Measurements from ENCODE around the gene LSM4.
A peak's percentile ranks its signal among the peaks of the same experiment; 100 is the strongest.

Gene LSM4

DNA sequence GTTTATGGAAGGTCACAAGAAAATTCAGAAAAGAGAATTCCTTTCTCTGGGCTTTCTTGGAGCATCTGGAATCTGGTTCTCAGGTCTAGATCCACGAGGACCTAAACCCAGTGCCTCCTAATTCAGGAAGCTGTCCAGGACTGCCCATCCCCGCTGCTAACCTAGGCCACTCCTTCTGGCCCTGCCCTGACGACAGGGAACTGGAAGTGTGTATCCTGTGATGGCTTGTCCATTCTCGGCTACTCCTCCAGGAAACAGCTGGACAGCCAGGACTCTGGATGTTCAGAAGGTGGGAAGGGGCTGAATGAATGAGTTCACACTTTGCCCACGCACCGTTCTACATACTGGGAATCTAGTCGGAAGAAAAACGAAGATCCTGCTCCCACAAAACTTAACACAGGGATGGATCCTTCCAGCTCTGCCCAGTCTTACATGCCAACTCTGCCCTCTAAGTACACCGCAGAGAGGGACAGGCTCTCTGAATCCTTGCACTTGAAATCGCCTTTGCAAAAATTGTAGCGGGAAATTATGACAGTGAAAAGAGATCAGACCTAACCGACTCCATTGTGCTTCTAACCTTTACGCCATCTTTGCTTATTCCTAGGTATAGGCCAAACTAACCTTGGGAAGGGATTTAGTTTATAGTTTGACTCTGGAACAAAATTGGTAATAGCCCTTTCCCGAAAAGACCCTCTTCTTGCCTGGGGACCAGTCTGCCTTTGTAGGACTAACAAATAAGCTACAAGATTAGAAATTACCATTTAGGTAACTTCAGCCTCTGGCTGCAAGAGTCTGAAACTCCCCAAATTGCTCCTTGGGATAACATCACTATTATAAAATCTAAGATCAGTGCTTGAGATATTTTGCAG is 1.8 kb downstream of the LSM4 start (continued):
- TF ChIP-seq, protein P1, sequence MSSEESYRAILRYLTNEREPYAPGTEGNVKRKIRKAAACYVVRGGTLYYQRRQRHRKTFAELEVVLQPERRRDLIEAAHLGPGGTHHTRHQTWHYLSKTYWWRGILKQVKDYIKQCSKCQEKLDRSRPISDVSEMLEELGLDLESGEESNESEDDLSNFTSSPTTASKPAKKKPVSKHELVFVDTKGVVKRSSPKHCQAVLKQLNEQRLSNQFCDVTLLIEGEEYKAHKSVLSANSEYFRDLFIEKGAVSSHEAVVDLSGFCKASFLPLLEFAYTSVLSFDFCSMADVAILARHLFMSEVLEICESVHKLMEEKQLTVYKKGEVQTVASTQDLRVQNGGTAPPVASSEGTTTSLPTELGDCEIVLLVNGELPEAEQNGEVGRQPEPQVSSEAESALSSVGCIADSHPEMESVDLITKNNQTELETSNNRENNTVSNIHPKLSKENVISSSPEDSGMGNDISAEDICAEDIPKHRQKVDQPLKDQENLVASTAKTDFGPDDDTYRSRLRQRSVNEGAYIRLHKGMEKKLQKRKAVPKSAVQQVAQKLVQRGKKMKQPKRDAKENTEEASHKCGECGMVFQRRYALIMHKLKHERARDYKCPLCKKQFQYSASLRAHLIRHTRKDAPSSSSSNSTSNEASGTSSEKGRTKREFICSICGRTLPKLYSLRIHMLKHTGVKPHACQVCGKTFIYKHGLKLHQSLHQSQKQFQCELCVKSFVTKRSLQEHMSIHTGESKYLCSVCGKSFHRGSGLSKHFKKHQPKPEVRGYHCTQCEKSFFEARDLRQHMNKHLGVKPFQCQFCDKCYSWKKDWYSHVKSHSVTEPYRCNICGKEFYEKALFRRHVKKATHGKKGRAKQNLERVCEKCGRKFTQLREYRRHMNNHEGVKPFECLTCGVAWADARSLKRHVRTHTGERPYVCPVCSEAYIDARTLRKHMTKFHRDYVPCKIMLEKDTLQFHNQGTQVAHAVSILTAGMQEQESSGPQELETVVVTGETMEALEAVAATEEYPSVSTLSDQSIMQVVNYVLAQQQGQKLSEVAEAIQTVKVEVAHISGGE (tag by site-specific recombination; conservative IDR thresholded peaks at IDR 0.05; ENCODE audit: low read depth) = no peak
- TF ChIP-seq ZFP3 (tag by site-specific recombination; IDR thresholded peaks at IDR 0.05; ENCODE audit: low read depth) = no peak

DNA sequence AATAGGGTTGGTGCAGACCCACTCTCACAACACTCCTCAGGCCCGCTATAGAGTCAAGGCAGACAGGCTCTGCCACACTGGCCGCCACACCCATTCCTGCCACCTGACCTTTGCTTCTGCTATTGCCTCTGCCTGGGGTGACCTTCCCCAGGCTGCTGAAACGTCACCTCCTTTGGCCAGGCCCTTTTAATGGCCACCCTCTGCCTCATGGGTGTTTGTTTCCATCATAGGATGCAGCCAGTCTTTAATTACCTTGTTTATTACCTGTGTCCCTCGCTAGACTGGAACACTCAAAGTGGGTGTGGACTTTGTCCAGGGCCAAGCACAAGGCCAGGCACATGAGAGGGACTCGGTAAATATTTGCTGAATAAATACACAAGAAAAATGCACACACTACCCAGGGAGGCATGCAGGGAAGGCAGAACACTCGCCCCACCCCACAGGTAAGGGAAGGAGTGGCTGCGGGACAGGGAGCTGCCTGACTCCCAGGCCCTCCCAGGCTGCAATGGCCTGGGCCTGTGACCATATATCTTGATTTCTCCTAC is 3.2 kb downstream of the LSM4 start:
- H3K4me3 ChIP-seq (ENCODE audit: low read depth, low read length) = no peak overlapping the region
- H3K4me1 ChIP-seq (ENCODE audit: control insufficient read depth, insufficient read depth, low read length) = peaks cover 7% of the 10 kb centered on the region
- POLR2A ChIA-PET = interaction anchor here (0.9 to 3.7 kb wide), 4 partner anchors 28 to 40 kb away, joined by 3 to 118 read pairs (median 6); partner anchors contain the start of gene JUND
- H3K27ac ChIP-seq (ENCODE audit: extremely low read depth, low read depth, low read length) = no peak overlapping the region
- H3K36me3 ChIP-seq (ENCODE audit: control insufficient read depth in 2 of 2, insufficient read depth in 1 of 2, low read length in 2 of 2) = peaks cover 0 to 30% of the 10 kb centered on the region in 2 experiments; a peak in 2 of 3 replicates
- CTCF ChIA-PET = interaction anchor here (0.5 to 7.6 kb wide), 5 partner anchors 9 to 92 kb away, joined by 3 to 114 read pairs (median 5); partner anchors contain the start of gene JUND
- TF ChIP-seq ZNF830 (tag by site-specific recombination; IDR thresholded peaks at IDR 0.05; ENCODE audit: low read depth) = no peak
- no peak for TF ChIP-seq ZNF335 (tag by site-specific recombination; conservative IDR thresholded peaks at IDR 0.05)
- peak; percentile 45 for TF ChIP-seq ZNF623 (tag by site-specific recombination; IDR thresholded peaks at IDR 0.05)
- peak; percentile 69 for TF ChIP-seq ZNF10 (tag by site-specific recombination; IDR thresholded peaks at IDR 0.05)
- 0 out of 2 replicates have a peak, but pooled peaks have one; percentile 11 for TF ChIP-seq ZNF341 (tag by site-specific recombination; IDR thresholded peaks at IDR 0.05; ENCODE audit: low read depth)
- H3K9me3 ChIP-seq (ENCODE audit: control insufficient read depth, insufficient read depth, low read depth, low read length) = no peaks in the 10 kb centered on the region

DNA sequence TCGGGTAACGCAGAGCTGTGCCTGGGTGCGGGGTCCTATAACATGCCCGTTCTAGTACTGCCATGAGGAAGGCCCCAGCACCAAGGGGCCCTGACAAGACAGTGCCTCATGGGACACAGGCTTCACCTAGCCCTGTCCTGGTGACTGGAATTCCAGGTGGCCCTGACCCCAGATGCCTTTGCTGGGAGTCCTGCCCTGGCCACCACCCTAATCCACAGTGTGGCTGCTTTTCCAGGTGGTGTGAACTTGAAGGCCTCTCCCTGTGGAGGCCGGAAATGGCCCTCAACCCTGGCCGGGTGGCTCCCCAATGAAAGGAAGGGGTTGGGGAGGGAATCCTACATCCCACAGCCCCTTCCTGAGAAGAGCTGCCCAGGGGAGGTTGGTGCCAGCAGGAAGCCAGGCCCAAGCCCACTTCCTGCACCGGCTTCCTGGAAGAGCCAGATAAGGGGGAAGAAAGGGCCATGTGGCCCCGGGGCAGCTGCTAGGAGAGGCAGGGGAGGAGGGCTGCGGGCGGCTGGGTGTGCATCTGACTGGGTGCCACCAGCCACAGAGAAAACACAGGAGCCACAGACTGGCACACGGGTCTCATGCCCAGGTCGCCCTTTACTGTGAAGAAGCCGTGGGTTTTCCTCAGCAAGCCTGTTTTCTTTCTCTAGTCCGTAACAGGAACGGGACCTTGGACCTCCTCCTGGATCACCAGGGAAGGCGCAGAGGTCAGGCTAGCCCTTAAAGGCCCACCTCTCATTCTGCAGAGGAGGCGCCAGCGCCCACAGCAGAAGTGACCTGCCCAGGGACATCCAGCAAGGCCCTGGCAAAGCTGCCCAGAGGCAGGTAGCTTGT is 4.7 kb downstream of the LSM4 start:
- H3K9me3 ChIP-seq (ENCODE audit: control insufficient read depth, insufficient read depth, low read depth, low read length) = no peaks in the 10 kb centered on the region
- H3K4me3 ChIP-seq (ENCODE audit: low read depth, low read length) = no peak overlapping the region
- ChIA-PET CTCF (interaction anchor here (0.6 to 7.6 kb wide), 4 partner anchors 10 to 59 kb away, joined by 3 to 114 read pairs (median 7); partner anchors contain the start of gene JUND), POLR2A (interaction anchor here (0.7 to 4.5 kb wide), 5 partner anchors 13 to 1013 kb away, joined by 3 to 49 read pairs (median 3); partner anchors contain the start of gene JUND)
- peaks cover 4 to 43% of the 10 kb centered on the region in 2 experiments; a peak in 2 of 3 replicates for H3K36me3 ChIP-seq (ENCODE audit: control insufficient read depth in 2 of 2, insufficient read depth in 1 of 2, low read length in 2 of 2)
- 0 out of 2 replicates have a peak, but pooled peaks cover 4% of the 10 kb centered on the region for H3K4me1 ChIP-seq (ENCODE audit: control insufficient read depth, insufficient read depth, low read length)
- H3K27ac ChIP-seq (ENCODE audit: extremely low read depth, low read depth, low read length) = no peak overlapping the region
- TF ChIP-seq, protein P1 (tag by site-specific recombination; conservative IDR thresholded peaks at IDR 0.05; ENCODE audit: low read depth) = no peak
- TF ChIP-seq ZNF785 (tag by site-specific recombination; IDR thresholded peaks at IDR 0.05) (no peak), MEIS1 (CRISPR knock-in tag; IDR thresholded peaks at IDR 0.05; ENCODE audit: borderline replicate concordance) (no peak), ZIC2 (tag by site-specific recombination; IDR thresholded peaks at IDR 0.05) (peak; percentile 43), ZNF596 (tag by site-specific recombination; IDR thresholded peaks at IDR 0.05) (no peak), ZNF776 (tag by site-specific recombination; IDR thresholded peaks at IDR 0.05; ENCODE audit: borderline replicate concordance) (no peak), ZNF341 (tag by site-specific recombination; IDR thresholded peaks at IDR 0.05; ENCODE audit: low read depth) (peak; percentile 75), ZNF600 (tag by site-specific recombination; IDR thresholded peaks at IDR 0.05) (peak; percentile 52; the same call in 1 of the 2 replicates), ZNF174 (tag by site-specific recombination; IDR thresholded peaks at IDR 0.05) (no peak)
- TF ChIP-seq, protein P2, sequence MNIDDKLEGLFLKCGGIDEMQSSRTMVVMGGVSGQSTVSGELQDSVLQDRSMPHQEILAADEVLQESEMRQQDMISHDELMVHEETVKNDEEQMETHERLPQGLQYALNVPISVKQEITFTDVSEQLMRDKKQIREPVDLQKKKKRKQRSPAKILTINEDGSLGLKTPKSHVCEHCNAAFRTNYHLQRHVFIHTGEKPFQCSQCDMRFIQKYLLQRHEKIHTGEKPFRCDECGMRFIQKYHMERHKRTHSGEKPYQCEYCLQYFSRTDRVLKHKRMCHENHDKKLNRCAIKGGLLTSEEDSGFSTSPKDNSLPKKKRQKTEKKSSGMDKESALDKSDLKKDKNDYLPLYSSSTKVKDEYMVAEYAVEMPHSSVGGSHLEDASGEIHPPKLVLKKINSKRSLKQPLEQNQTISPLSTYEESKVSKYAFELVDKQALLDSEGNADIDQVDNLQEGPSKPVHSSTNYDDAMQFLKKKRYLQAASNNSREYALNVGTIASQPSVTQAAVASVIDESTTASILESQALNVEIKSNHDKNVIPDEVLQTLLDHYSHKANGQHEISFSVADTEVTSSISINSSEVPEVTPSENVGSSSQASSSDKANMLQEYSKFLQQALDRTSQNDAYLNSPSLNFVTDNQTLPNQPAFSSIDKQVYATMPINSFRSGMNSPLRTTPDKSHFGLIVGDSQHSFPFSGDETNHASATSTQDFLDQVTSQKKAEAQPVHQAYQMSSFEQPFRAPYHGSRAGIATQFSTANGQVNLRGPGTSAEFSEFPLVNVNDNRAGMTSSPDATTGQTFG (tag by site-specific recombination; IDR thresholded peaks at IDR 0.05; ENCODE audit: borderline replicate concordance) = no peak
- TF ChIP-seq, protein P3, sequence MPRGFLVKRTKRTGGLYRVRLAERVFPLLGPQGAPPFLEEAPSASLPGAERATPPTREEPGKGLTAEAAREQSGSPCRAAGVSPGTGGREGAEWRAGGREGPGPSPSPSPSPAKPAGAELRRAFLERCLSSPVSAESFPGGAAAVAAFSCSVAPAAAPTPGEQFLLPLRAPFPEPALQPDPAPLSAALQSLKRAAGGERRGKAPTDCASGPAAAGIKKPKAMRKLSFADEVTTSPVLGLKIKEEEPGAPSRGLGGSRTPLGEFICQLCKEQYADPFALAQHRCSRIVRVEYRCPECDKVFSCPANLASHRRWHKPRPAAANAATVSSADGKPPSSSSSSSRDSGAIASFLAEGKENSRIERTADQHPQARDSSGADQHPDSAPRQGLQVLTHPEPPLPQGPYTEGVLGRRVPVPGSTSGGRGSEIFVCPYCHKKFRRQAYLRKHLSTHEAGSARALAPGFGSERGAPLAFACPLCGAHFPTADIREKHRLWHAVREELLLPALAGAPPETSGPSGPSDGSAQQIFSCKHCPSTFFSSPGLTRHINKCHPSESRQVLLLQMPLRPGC (tag by site-specific recombination; IDR thresholded peaks at IDR 0.05) = no peak
